ENCODE measurements around the gene ITGBL1. TPM values are rescaled to one million over a fixed set of nuclear protein-coding genes. Genes with fewer than 3 reads are reported as not detected.

The ITGBL1 gene
- total RNA-seq, 2 experiments from 2014 or later: not detected

- ATAC-seq (ENCODE audit: poor library complexity) (no peak), DNase-seq (no peak)
- TF ChIP-seq CTCF (IDR thresholded peaks at IDR 0.05): no peak
- Histone ChIP-seq H3K9me3 (ENCODE audit: control insufficient read depth in 1 of 2, insufficient read depth in 1 of 2, low read length in 2 of 2) (no peaks in the 10 kb centered on the region), H3K27ac (ENCODE audit: low read depth in 1 of 2, low read length in 2 of 2) (no peak overlapping the region), H3K4me3 (ENCODE audit: low read length) (no peak overlapping the region), H3K27me3 (ENCODE audit: control insufficient read depth in 1 of 2, insufficient read depth in 2 of 2, low read length in 2 of 2) (no peaks in the 10 kb centered on the region), H3K4me1 (ENCODE audit: insufficient read depth, low read length) (no peaks in the 10 kb centered on the region), H3K36me3 (ENCODE audit: insufficient read depth, low read length) (no peaks in the 10 kb centered on the region)
- H3K27me3 Mint-ChIP-seq: peaks cover 11% of the 10 kb centered on the region
- CTCF ChIA-PET: no interaction called here
- H3K4me3 Mint-ChIP-seq: no peak overlapping the region
- no peaks in the 10 kb centered on the region for H3K36me3 Mint-ChIP-seq (ENCODE audit: low read depth)
- no peak overlapping the region for H3K27ac Mint-ChIP-seq
- H3K9me3 Mint-ChIP-seq: no peaks in the 10 kb centered on the region
- H3K4me1 Mint-ChIP-seq (ENCODE audit: low read depth): no peaks in the 10 kb centered on the region
- POLR2A ChIA-PET: no interaction called here
- intact Hi-C loops (cut with DNase I, micrococcal nuclease): no loop called here
Measured at GRCh38 chr13:101611491-101612475, 159.3 kb downstream of the ITGBL1 start.

- Mint-ChIP-seq H3K4me1 (ENCODE audit: low read depth) (no peaks in the 10 kb centered on the region), H3K27ac (no peak overlapping the region), H3K27me3 (peaks cover 11% of the 10 kb centered on the region), H3K36me3 (ENCODE audit: low read depth) (no peaks in the 10 kb centered on the region), H3K4me3 (no peak overlapping the region), H3K9me3 (no peaks in the 10 kb centered on the region)
- Histone ChIP-seq H3K27ac (ENCODE audit: low read depth in 1 of 2, low read length in 2 of 2) (no peak overlapping the region), H3K27me3 (ENCODE audit: control insufficient read depth in 1 of 2, insufficient read depth in 2 of 2, low read length in 2 of 2) (no peaks in the 10 kb centered on the region), H3K36me3 (ENCODE audit: insufficient read depth, low read length) (no peaks in the 10 kb centered on the region), H3K4me1 (ENCODE audit: insufficient read depth, low read length) (no peaks in the 10 kb centered on the region), H3K9me3 (ENCODE audit: control insufficient read depth in 1 of 2, insufficient read depth in 1 of 2, low read length in 2 of 2) (no peaks in the 10 kb centered on the region), H3K4me3 (ENCODE audit: low read length) (no peak overlapping the region)
- CTCF ChIA-PET: no interaction called here
- intact Hi-C loops (cut with DNase I, micrococcal nuclease): no loop called here
- POLR2A ChIA-PET: no interaction called here
- no peak for ATAC-seq (ENCODE audit: poor library complexity)
- no peak for TF ChIP-seq CTCF (IDR thresholded peaks at IDR 0.05)
- DNase-seq: no peak
Measured at GRCh38 chr13:101612735-101613134, 160.3 kb downstream of the ITGBL1 start.

- Histone ChIP-seq H3K36me3 (ENCODE audit: insufficient read depth, low read length) (no peaks in the 10 kb centered on the region), H3K4me3 (ENCODE audit: low read length) (no peak overlapping the region), H3K27ac (ENCODE audit: low read depth in 1 of 2, low read length in 2 of 2) (no peak overlapping the region), H3K9me3 (ENCODE audit: control insufficient read depth in 1 of 2, insufficient read depth in 1 of 2, low read length in 2 of 2) (no peaks in the 10 kb centered on the region), H3K4me1 (ENCODE audit: insufficient read depth, low read length) (no peaks in the 10 kb centered on the region), H3K27me3 (ENCODE audit: control insufficient read depth in 1 of 2, insufficient read depth in 2 of 2, low read length in 2 of 2) (no peaks in the 10 kb centered on the region)
- ChIA-PET POLR2A (no interaction called here), CTCF (no interaction called here)
- ATAC-seq (ENCODE audit: poor library complexity) (no peak), DNase-seq (no peak)
- no peak for TF ChIP-seq CTCF (IDR thresholded peaks at IDR 0.05)
- no peak overlapping the region for H3K4me3 Mint-ChIP-seq
- no peak overlapping the region for H3K27ac Mint-ChIP-seq
- intact Hi-C loops (cut with DNase I, micrococcal nuclease): no loop called here
- no peaks in the 10 kb centered on the region for H3K4me1 Mint-ChIP-seq (ENCODE audit: low read depth)
- H3K36me3 Mint-ChIP-seq (ENCODE audit: low read depth): no peaks in the 10 kb centered on the region
- no peaks in the 10 kb centered on the region for H3K9me3 Mint-ChIP-seq
- H3K27me3 Mint-ChIP-seq: peaks cover 11% of the 10 kb centered on the region
Measured at GRCh38 chr13:101614491-101614890, 162.0 kb downstream of the ITGBL1 start.
